Chondrocyte (in vitro differentiated cells): ENCODE results near the gene MYO1B. TPM values are rescaled to one million over a fixed set of nuclear protein-coding genes. Genes with fewer than 3 reads are reported as not detected.

ENCODE experiments used
- DNase-seq: peaks from one replicate; pipeline ENCODE4 v3.0.0; 2021; ENCODE audit warnings: mixed read lengths, low spot score
- H3K27ac Mint-ChIP-seq: one replicate; pipeline ENCODE4 v1.8.0; 2021; ENCODE audit warnings: mild to moderate bottlenecking, moderate library complexity, mixed read lengths; ENCODE audit not compliant: unreplicated experiment
- H3K27me3 Mint-ChIP-seq: 2 replicates; pipeline ENCODE4 v1.8.0; 2021; ENCODE audit warnings: low read depth, mixed read lengths
- H3K36me3 Mint-ChIP-seq: 2 replicates; pipeline ENCODE4 v1.8.0; 2021; ENCODE audit warnings: low read depth, mixed read lengths
- H3K4me1 Mint-ChIP-seq: 2 replicates; pipeline ENCODE4 v1.8.0; 2021; ENCODE audit warnings: low read depth, mild to moderate bottlenecking, mixed read lengths
- H3K4me3 Mint-ChIP-seq: one replicate; pipeline ENCODE4 v1.8.0; 2021; ENCODE audit warnings: mild to moderate bottlenecking, moderate library complexity, mixed read lengths; ENCODE audit not compliant: unreplicated experiment
- H3K9me3 Mint-ChIP-seq: 2 replicates; pipeline ENCODE4 v1.8.0; 2021; ENCODE audit warnings: low read depth, mixed read lengths
- total RNA-seq: library from RNA; stranded (reverse); gene quantifications from 3 replicates; pipeline ENCODE4 v1.2.1, GENCODE V29; 2021
- TF ChIP-seq, protein P1 (sequence below): fragments of 200-600 bp; sonication (generic); IDR thresholded peaks from 2 replicates; pipeline ENCODE4 v1.5.0; 2021; ENCODE audit warnings: antibody characterized with exemption, mild to moderate bottlenecking, moderate library complexity

Gene MYO1B
- total RNA-seq, 1 donor from 2014 or later, result 114 TPM

DNA sequence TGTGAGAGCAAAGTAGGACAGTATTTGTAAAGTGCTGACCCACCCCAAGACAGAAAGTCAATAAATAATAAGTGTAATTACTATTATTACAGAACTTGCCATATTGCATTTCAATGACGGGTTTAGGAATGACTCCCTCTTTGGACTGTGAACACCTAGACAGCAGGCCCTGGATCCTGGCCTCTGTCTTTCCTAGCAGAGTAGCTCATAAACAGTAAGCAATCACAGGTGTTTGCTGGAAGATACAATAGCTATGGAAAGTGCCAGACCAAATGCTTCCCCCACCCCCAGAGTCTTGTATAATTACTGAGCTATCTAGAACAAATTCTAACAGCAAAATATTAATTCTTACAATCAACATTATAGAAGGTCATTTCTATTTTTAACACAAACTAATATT lies 20.1 kb upstream of the MYO1B start:
- no peaks in the 10 kb centered on the region for H3K36me3 Mint-ChIP-seq
- no peak for DNase-seq
- H3K4me1 Mint-ChIP-seq, result peaks cover 51% of the 10 kb centered on the region
- TF ChIP-seq, protein P1, sequence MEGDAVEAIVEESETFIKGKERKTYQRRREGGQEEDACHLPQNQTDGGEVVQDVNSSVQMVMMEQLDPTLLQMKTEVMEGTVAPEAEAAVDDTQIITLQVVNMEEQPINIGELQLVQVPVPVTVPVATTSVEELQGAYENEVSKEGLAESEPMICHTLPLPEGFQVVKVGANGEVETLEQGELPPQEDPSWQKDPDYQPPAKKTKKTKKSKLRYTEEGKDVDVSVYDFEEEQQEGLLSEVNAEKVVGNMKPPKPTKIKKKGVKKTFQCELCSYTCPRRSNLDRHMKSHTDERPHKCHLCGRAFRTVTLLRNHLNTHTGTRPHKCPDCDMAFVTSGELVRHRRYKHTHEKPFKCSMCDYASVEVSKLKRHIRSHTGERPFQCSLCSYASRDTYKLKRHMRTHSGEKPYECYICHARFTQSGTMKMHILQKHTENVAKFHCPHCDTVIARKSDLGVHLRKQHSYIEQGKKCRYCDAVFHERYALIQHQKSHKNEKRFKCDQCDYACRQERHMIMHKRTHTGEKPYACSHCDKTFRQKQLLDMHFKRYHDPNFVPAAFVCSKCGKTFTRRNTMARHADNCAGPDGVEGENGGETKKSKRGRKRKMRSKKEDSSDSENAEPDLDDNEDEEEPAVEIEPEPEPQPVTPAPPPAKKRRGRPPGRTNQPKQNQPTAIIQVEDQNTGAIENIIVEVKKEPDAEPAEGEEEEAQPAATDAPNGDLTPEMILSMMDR, result no peak
- H3K4me3 Mint-ChIP-seq, result no peak overlapping the region
- no peaks in the 10 kb centered on the region for H3K27me3 Mint-ChIP-seq
- no peak overlapping the region for H3K27ac Mint-ChIP-seq
- H3K9me3 Mint-ChIP-seq, result no peaks in the 10 kb centered on the region

DNA sequence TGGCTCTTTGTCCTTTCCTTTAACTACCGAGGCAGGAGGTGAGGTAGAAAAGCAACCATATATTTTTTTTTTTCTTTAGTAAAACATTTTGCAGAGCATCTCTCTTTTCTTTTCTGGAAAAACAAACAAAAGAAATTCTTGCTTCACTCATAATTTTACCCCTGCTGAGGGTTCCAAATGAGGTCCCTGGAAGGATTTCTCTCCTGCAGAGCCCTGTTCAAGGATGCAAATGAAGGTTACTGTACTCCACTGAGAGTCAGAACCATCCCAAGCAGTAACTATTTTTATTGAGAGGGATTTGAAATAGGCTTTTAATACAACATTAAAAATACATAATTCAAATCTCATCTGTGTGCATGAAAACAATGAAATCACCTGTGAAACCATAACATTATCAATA lies 19.5 kb upstream of the MYO1B start:
- Mint-ChIP-seq H3K36me3 (no peaks in the 10 kb centered on the region), H3K4me1 (peaks cover 57% of the 10 kb centered on the region), H3K27me3 (no peaks in the 10 kb centered on the region), H3K4me3 (no peak overlapping the region), H3K9me3 (no peaks in the 10 kb centered on the region), H3K27ac (no peak overlapping the region)
- TF ChIP-seq, protein P1, result no peak
- no peak for DNase-seq

DNA sequence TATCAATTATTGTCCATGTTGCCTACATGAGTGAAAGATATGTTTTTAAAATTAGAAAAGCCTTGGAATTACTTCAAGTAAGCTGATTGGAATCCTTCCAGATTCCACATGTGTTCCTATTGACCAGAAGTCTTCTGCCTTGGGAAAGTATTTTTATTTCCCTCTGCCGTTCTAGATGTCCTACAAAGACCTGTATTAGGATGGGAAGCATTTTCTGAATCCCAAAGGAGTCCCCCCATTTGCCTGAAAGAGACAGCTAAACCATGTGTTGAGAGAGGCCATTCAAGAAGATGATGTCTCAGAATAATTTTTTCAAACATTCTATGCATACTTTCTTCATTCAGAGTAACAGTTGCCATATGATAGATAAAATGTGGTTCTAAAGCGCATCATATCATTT lies 19.0 kb upstream of the MYO1B start:
- no peaks in the 10 kb centered on the region for H3K36me3 Mint-ChIP-seq
- no peak for DNase-seq
- TF ChIP-seq, protein P1, result no peak
- H3K4me3 Mint-ChIP-seq, result no peak overlapping the region
- H3K27me3 Mint-ChIP-seq, result no peaks in the 10 kb centered on the region
- H3K27ac Mint-ChIP-seq, result no peak overlapping the region
- peaks cover 59% of the 10 kb centered on the region for H3K4me1 Mint-ChIP-seq
- no peaks in the 10 kb centered on the region for H3K9me3 Mint-ChIP-seq

DNA sequence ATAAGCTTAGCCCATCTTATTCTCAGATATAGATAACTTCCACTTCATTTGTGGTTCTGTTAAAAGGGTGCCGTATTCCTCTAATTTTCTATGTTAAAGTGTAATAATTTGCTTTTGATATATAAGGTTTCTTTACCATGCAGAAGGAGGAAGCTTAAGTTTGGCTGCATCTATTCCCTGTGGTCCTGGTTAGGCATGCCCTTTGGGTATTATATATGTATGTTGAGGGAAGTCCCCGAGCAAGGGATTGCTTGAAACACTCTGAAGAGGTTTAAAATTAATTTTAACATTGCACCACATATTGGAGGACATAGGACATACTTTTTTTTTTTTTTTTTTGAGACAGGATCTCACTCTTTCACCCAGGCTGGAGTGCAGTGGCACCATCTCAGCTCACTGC lies 16.9 kb upstream of the MYO1B start:
- no peak for DNase-seq
- TF ChIP-seq, protein P1, result no peak
- H3K27me3 Mint-ChIP-seq, result no peaks in the 10 kb centered on the region
- no peak overlapping the region for H3K27ac Mint-ChIP-seq
- H3K4me1 Mint-ChIP-seq, result peaks cover 66% of the 10 kb centered on the region
- no peaks in the 10 kb centered on the region for H3K36me3 Mint-ChIP-seq
- H3K4me3 Mint-ChIP-seq, result no peak overlapping the region
- no peaks in the 10 kb centered on the region for H3K9me3 Mint-ChIP-seq

DNA sequence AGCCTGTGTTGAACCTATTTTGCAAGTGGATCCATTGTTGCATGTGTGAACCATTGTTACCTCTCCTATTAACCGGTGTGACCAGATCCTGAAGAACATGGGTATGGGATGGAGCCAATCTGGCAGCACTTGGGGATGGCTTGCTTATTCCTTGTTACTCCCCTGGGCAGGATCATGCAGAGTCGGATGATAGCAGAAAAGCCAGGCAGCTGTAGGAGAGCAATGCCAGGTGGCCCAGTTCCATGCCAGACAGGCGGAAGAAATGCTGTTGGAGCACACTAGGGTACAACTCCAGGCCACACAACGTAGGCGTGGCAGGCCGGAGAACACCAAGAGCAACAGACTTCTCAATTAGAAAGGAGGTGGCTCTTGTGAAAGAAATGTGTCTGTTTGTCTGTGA lies 16.3 kb upstream of the MYO1B start:
- no peaks in the 10 kb centered on the region for H3K27me3 Mint-ChIP-seq
- H3K27ac Mint-ChIP-seq, result no peak overlapping the region
- H3K4me3 Mint-ChIP-seq, result no peak overlapping the region
- no peak for DNase-seq
- H3K4me1 Mint-ChIP-seq, result peaks cover 66% of the 10 kb centered on the region
- no peaks in the 10 kb centered on the region for H3K36me3 Mint-ChIP-seq
- no peaks in the 10 kb centered on the region for H3K9me3 Mint-ChIP-seq
- TF ChIP-seq, protein P1, result no peak
